Suprapubic skin (tissue), 4 donors: ENCODE results near the gene VASH1. TPM values are rescaled to one million over a fixed set of nuclear protein-coding genes. Genes with fewer than 3 reads are reported as not detected.

ENCODE experiments used
- DNase-seq, 2 donors: peaks; one replicate each; pipeline ENCODE4 v3.0.0-alpha.2; 2019; ENCODE audit warnings: low spot score in 2 of 2
- H3K27ac ChIP-seq: fragments of 200-600 bp; sonication (generic); one replicate; pipeline ENCODE4 v1.5.1; 2019
- H3K27me3 ChIP-seq: fragments of 200-600 bp; sonication (generic); one replicate; pipeline ENCODE4 v1.5.1; 2019
- H3K36me3 ChIP-seq: fragments of 200-600 bp; sonication (generic); one replicate; pipeline ENCODE4 v1.5.1; 2019
- H3K4me1 ChIP-seq: fragments of 200-600 bp; sonication (generic); one replicate; pipeline ENCODE4 v1.5.1; 2019
- H3K4me3 ChIP-seq: fragments of 200-600 bp; sonication (generic); one replicate; pipeline ENCODE4 v1.5.1; 2019; ENCODE audit warnings: mild to moderate bottlenecking
- H3K9me3 ChIP-seq: fragments of 200-600 bp; sonication (generic); one replicate; pipeline ENCODE4 v1.5.1; 2019
- CTCF ChIP-seq, 2 donors: fragments of 200-600 bp in 1 of 2; fragments of 450-650 bp in 1 of 2; sonication (generic) in 1 of 2; IDR thresholded peaks; one replicate each; pipeline ENCODE4 v1.5.1; 2016 to 2019; ENCODE audit warnings: antibody characterized with exemption in 2 of 2, mild to moderate bottlenecking in 1 of 2, moderate library complexity in 1 of 2
- EP300 ChIP-seq: sonication (generic); formaldehyde crosslinking; IDR thresholded peaks from one replicate; pipeline ENCODE4 v1.6.1; 2017; ENCODE audit warnings: antibody characterized with exemption
- POLR2A ChIP-seq, 2 donors: fragments of 450-650 bp; IDR thresholded peaks; one replicate each; pipeline ENCODE4 v1.6.1; 2017; ENCODE audit warnings: antibody characterized with exemption in 2 of 2, mild to moderate bottlenecking in 2 of 2, moderate library complexity in 2 of 2
- POLR2AphosphoS5 ChIP-seq, 3 donors: sonication (generic); formaldehyde crosslinking; IDR thresholded peaks; one replicate each; pipeline ENCODE4 v1.6.1; 2017; ENCODE audit warnings: antibody characterized with exemption in 3 of 3
- WGBS: methylation state at CpG from one replicate; pipeline ENCODE4 v1.1.5; 2018; 5-methylcytosine and 5-hydroxymethylcytosine counted together
- total RNA-seq, 4 donors: library from RNA; depleted of rRNA; stranded (reverse); fragments of >200 nt; gene quantifications; one replicate each; pipeline ENCODE4 v1.1.0, GENCODE V29; 2016

Gene VASH1
- total RNA-seq, 4 donors from 2014 or later, result 0.68 to 5.8 (median 4.1) TPM

GRCh38 chr14:76763096-76764041 is 2.1 kb downstream of the VASH1 start:
- Histone ChIP-seq H3K36me3 (no peaks in the 10 kb centered on the region), H3K4me3 (peak overlapping the region; percentile 87), H3K27ac (no peak overlapping the region), H3K4me1 (peaks cover 35% of the 10 kb centered on the region), H3K27me3 (peaks cover 27% of the 10 kb centered on the region), H3K9me3 (no peaks in the 10 kb centered on the region)
- TF ChIP-seq POLR2A (IDR thresholded peaks at IDR 0.05), result no peak
- no peak for TF ChIP-seq POLR2AphosphoS5 (IDR thresholded peaks at IDR 0.05)
- no peak for TF ChIP-seq EP300
- TF ChIP-seq CTCF (IDR thresholded peaks at IDR 0.05), result no peak
- WGBS, result 69% methylated on average over 14 of the region's 14 CpGs
- DNase-seq, result peak in 1 of 2 donors; percentile 47

GRCh38 chr14:76765461-76765931 is 4.2 kb downstream of the VASH1 start:
- DNase-seq, result peak in 1 of 2 donors; percentile 48
- WGBS, result 81% methylated on average over 6 of the region's 6 CpGs
- Histone ChIP-seq H3K4me3 (no peak overlapping the region), H3K9me3 (no peaks in the 10 kb centered on the region), H3K36me3 (no peaks in the 10 kb centered on the region), H3K27me3 (peaks cover 24% of the 10 kb centered on the region), H3K4me1 (peaks cover 40% of the 10 kb centered on the region), H3K27ac (no peak overlapping the region)
- TF ChIP-seq POLR2A (IDR thresholded peaks at IDR 0.05) (no peak), CTCF (IDR thresholded peaks at IDR 0.05) (no peak), EP300 (no peak), POLR2AphosphoS5 (IDR thresholded peaks at IDR 0.05) (no peak)

- no peak overlapping the region for H3K4me3 ChIP-seq
- peak in 1 of 2 donors; percentile 76 for DNase-seq
- H3K27ac ChIP-seq, result peak overlapping the region; percentile 2
- H3K36me3 ChIP-seq, result no peaks in the 10 kb centered on the region
- TF ChIP-seq POLR2AphosphoS5 (IDR thresholded peaks at IDR 0.05), result no peak
- no peak for TF ChIP-seq POLR2A (IDR thresholded peaks at IDR 0.05)
- WGBS, result 49% methylated on average over 15 of the region's 15 CpGs
- H3K27me3 ChIP-seq, result peaks cover 2% of the 10 kb centered on the region
- H3K9me3 ChIP-seq, result no peaks in the 10 kb centered on the region
- H3K4me1 ChIP-seq, result peaks cover 31% of the 10 kb centered on the region
These were observed 6.7 kb downstream of the VASH1 start for GRCh38 chr14:76767681-76768656.

GRCh38 chr14:76768671-76769500 is 7.6 kb downstream of the VASH1 start:
- WGBS, result 69% methylated on average over 10 of the region's 11 CpGs
- H3K4me3 ChIP-seq, result no peak overlapping the region
- TF ChIP-seq POLR2AphosphoS5 (IDR thresholded peaks at IDR 0.05) (no peak), POLR2A (IDR thresholded peaks at IDR 0.05) (no peak), CTCF (IDR thresholded peaks at IDR 0.05) (no peak), EP300 (no peak)
- H3K4me1 ChIP-seq, result peaks cover 35% of the 10 kb centered on the region
- no peaks in the 10 kb centered on the region for H3K36me3 ChIP-seq
- DNase-seq, result peak in 1 of 2 donors; percentile 69
- no peaks in the 10 kb centered on the region for H3K9me3 ChIP-seq
- H3K27me3 ChIP-seq, result no peaks in the 10 kb centered on the region
- H3K27ac ChIP-seq, result peak overlapping the region; percentile 2
